AG20443 (cell line): Measurements from ENCODE around the gene TRIM41.

Experiments used
- DNase-seq: peaks from one replicate; pipeline ENCODE4 v3.0.0; 2012; ENCODE audit warnings: low spot score, mixed read lengths

Gene TRIM41

DNA sequence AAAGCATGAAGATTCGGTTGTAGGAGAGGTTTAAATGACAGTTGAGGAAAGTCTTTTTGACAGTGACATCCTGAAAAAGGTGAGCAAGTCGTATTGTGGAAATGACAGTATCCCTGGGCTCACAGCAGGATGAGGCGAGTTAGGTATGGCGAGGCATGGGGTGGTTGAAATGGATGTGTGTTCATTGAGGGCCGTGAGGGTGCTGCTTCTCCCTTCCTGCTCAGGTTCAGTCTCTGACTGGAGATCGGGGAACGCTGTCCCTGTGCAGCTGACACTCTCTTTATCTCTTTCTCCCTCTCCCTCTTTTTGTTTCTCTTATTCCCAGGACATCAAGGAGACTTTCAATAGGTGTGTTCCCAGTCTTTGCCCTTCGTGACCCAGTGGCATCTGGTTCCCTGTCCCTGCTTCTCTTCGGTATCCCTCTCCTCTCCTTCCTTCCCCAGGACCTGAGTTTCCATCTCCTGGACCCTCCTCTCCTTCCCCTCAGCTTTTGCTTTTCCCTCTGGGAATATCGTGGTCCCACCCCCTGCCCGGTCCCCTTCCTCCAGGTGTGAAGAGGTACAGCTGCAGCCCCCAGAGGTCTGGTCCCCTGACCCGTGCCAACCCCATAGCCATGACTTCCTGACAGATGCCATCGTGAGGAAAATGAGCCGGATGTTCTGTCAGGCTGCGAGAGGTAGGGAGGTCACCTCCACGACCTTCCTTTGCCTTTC lies 10.2 kb downstream of the TRIM41 start:
- no peak for DNase-seq

DNA sequence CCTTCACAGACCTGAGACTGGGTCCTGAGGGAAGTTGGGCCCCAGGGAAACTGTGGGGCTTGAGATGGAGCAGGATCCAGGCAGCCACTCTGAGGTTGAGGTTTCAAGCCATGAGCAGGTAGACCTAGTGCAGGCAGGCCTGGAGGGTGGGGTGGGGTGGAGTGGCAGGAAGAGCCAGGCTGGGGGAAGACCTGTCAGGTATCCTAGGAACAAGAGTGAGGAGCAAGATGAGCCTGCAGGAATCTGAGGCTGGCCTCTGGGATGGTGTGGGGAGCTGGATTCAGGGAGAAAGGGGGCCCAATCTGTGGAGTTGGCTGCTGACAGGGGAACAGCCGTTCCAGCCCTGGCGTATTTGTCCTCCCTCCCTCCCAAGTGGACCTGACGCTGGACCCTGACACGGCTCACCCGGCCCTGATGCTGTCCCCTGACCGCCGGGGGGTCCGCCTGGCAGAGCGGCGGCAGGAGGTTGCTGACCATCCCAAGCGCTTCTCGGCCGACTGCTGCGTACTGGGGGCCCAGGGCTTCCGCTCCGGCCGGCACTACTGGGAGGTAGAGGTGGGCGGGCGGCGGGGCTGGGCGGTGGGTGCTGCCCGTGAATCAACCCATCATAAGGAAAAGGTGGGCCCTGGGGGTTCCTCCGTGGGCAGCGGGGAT lies 10.8 kb downstream of the TRIM41 start:
- DNase-seq = no peak

DNA sequence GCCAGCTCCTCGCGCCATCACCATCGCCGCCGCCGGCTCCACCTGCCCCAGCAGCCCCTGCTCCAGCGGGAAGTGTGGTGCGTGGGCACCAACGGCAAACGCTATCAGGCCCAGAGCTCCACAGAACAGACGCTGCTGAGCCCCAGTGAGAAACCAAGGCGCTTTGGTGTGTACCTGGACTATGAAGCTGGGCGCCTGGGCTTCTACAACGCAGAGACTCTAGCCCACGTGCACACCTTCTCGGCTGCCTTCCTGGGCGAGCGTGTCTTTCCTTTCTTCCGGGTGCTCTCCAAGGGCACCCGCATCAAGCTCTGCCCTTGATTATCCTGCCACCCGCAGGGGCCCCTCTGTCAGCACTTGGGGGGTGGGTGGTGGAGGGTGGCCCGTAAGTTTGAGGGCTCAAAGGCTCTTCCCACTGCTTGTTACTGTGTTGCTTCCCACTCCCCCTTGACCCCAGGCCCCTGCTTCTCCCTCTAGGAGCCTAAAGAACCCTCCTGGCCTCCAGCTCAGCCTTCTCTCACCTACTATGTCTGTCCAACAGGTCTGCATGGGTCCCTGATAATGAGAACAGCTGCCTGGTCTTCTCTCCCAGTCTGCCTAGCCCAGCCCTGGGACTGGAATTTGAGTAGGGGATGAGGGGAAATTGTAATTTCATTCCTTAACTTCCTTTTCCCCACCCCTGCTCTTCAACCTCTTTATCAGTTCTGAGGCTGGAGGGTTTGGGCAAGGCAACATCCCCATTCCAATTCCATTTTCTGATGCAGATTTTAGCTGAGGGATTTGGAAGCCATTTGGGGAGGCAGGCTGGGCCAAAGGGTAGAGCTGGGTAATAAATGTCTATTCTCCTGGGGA lies 11.6 kb downstream of the TRIM41 start:
- no peak for DNase-seq

DNA sequence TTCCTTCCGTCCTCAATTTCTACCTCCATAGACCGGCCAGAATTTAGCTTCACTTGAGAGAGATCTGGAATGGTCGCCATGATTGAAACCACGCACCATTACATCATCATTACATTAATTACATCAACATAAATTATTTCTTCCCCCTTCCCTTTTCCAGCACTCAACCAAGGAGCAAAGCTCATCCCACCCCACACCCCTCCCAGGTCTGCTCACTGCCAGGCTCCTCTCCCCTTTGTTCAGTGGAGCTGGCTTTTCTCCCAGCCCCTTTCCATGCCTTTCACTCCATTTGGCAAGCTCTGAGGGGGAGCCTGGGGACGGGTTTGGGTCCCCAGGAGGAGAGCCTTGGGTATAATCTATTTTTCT lies 12.2 kb downstream of the TRIM41 start:
- no peak for DNase-seq

DNA sequence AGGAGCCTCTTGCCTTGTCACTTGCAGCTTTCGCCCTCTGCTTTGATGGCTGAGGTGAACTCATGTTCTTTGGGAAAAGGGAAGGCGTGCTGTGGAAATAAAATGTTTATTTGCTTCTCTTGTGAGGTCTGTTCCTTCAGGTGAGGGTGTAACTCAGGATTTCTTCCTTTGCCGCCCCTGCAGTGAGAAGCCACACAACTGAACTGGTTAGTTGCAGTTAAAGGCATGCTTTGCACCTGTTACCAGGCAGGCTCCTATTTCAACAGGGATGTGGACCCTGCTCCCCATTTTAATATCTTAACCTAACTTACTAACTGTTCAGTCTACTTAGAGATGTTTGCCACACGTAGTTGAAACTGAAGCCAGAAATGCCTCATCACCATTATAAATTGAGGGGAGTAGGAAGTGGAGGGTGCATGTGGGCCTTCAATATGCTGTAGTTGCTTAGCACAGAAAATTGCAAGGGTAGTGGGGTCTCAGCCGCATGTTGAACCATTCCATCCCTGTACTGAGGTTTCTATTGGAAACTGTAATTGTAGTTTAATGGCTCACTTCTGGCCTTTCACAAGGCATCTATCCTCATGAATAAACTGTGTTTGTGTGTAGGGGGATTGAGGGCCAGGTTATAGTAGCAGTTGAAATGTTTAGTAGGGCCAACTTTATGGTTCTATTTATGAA lies 12.7 kb downstream of the TRIM41 start:
- DNase-seq = no peak

DNA sequence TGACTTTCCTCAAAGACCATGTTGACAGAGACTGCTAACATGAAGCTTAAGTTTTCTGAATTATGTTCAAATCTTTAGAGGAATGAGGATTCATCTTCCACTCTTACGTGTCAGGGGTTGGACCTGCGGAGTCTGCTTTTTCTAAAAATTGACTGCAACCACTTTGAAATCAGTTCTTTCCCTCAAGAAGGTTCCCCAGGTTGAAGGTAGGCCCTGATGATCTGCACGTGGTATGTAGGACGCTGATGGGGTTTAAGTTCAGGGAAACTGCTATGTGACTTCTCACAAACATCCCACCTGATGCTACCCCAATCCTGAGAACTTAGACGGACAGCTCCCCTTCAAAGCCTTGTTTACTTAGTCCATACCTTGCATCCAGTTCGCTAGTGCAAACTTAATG lies 13.4 kb downstream of the TRIM41 start:
- DNase-seq = no peak

DNA sequence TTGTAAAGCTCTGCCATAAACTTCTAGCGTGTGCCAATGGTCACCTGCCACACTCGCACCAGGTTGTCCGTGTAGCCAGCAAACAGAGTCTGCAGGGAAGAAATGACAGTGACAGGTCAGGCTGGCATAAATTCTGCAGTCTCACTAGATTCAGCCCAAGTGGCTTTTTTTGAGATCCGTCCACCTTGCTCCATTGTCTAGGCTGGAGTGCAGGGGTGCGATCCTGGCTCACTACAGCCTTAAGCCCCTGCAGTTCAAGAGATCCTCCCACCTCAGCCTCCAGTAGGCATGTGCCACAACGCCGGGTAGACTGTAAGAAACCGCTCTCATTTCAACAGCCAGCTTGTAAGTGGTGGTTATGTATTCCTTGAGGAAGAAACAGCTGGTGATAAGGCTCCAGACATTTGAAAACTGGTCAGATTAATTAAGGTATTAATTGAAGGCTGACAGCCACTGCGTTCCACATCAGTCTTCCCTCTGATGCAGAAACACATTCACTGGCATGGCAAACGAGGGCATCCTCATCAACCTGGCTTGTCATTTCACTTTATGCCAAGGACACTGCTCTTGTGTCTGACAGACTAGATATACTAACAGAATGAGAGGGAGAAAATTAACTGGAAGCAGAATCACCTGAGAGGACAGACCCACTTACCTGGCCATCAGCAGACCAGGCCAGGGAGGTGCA lies 14.0 kb downstream of the TRIM41 start:
- DNase-seq = no peak

DNA sequence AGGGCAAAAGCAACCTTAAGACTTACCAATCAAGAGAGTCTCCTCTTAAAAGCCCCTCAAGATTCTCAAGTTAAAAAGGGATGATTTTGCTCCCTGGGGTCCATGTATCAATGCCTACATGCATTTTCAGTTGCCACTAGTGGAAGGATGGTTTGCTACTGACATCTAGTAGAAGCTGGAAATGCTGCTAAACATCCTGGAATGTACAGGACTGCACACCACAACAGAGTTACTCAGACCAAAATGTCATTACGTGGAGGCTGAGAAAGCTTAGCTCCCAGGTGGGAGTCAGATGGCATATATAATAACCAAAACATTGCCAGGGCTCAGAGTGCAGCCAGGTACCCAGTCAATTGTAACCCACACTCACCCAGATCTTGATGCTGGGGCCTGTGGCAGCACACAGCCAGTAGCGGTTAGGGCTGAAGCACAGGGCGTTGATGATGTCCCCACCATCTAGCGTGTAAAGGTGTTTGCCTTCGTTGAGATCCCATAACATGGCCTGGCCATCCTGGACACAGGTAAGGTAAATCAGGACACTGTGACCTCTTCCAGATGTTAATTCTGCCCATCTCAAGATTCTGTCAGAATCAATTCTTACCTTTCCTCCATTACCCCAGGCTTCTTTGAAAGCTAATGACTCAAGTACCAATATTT lies 14.8 kb downstream of the TRIM41 start:
- DNase-seq = no peak

DNA sequence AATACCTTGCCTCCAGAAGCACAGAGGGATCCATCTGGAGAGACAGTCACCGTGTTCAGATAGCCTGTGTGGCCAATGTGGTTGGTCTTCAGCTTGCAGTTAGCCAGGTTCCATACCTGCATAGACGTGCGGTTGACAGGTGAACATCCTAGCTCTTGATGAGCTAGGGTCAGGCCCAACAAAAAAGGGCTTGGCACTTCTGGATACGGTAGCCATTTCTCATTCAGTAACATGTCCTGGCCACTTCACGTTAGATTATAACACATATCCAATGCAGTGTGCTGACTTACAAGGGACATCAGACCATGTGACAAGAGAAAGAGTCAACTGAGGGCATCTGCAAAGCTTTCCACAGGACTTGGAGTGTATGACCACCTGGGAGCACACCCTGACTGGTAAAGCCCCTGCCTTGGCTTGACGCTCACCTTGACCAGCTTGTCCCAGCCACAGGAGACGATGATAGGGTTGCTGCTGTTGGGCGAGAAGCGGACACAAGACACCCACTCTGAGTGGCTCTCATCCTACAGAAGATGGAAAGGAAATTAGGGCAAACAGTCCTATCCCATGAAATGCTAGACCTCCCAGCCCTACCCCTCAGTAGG lies 16.1 kb downstream of the TRIM41 start:
- no peak for DNase-seq

DNA sequence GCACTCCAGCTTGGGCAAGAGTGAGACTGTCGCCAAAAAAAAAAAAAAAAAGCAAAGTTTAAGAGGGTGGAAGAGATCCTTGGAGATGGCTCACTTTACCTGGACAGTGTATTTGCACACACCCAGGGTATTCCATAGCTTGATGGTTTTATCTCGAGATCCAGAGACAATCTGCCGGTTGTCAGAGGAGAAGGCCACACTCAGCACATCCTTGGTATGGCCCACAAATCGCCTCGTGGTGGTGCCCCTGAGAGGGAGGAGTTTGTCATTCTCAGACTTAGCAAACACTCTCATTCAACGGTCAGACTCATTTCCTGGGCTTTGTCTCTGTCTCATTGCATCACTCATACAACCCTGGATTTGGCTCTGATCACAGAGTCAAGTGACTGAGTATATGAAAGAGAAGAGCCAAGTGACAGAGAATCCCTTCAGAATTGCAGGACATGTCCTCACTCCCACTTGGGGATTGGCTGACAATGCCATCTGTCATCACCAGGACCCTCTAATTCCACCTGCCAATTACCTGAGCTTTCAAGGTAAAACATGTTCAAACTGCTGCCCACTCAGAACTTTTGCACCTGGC lies 18.4 kb downstream of the TRIM41 start:
- peak; percentile 68 for DNase-seq

DNA sequence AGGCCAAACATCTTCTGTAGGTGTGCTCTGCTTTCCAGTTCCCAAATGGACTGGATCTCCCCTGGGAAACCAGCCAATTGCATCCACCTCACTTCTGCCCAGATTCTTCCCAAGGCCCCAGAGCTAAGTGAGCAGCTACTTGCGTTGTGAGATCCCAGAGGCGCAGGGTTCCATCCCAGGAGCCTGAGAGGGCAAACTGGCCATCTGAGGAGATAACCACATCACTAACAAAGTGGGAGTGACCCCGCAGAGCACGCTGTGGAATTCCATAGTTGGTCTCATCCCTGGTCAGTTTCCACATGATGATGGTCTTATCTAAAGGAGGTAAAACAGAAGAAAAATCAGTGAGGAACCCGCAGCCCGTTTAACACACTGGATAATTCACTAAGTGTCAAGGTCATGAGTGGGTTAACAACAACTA lies 19.0 kb downstream of the TRIM41 start:
- DNase-seq = no peak

DNA sequence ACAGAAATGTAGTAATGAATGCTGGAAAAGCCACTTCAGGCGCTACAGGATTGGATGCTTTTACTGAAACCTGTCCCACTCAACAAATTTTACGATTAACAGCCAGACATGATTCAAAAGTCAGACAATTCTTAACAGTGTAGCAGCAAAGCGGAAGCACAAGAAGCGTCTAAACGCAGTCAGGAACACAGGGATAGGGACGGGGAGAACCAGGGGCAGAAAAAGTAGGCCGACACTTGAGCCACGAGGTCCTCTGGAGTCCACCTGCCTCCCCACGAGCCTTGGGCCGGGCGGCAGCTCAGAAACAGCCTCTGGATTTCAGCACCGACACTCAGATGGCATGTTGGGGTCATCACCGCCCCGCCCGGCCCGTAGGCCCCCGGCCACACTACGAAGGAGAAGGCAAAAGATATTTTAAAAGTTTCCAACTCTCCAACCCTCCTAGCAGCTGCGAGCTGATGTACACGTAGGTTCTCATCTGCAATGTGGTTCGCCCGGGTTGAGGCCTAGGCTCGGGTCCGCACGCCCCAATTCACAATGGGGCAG lies 20.0 kb downstream of the TRIM41 start:
- DNase-seq = no peak

DNA sequence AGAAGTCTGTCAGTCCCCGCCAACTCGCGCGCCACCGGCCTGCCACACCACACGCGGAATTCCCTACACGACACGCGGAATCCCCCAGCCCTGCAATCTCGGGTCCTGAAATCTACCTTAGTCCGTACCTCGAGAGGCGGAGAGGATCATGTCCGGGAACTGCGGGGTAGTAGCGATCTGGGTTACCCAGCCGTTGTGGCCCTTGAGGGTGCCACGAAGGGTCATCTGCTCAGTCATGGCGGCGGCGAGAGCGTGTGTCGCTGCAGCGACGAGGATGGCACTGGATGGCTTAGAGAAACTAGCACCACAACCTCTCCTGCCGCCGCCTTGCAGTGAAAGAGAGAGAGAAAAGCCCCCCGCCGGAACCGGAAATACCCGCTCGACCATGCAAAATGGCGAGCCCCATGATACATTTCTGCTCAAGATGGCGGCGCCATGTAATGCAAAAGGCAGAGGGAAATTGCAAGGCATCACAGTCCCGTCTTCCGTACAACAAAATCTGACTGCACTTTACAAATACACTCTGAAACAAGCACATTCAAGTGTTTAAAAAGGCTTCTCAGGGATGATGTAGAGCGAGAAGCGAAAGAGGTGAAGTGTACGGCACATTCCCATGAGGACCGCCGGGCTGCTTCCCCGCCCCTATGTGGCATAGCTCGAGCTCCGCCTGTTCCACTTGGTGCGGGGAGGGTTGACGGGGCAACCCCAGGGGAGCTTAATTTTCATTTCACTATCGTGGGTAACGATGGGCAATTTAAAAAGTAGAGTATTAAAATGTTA lies 20.7 kb downstream of the TRIM41 start, which contains the start of gene RACK1:
Gene RACK1 (minus strand): TSS at position 343 of the 780 bp plus-strand sequence. CDS start 106 bp downstream, at position 237.
- peak; percentile 87 for DNase-seq

DNA sequence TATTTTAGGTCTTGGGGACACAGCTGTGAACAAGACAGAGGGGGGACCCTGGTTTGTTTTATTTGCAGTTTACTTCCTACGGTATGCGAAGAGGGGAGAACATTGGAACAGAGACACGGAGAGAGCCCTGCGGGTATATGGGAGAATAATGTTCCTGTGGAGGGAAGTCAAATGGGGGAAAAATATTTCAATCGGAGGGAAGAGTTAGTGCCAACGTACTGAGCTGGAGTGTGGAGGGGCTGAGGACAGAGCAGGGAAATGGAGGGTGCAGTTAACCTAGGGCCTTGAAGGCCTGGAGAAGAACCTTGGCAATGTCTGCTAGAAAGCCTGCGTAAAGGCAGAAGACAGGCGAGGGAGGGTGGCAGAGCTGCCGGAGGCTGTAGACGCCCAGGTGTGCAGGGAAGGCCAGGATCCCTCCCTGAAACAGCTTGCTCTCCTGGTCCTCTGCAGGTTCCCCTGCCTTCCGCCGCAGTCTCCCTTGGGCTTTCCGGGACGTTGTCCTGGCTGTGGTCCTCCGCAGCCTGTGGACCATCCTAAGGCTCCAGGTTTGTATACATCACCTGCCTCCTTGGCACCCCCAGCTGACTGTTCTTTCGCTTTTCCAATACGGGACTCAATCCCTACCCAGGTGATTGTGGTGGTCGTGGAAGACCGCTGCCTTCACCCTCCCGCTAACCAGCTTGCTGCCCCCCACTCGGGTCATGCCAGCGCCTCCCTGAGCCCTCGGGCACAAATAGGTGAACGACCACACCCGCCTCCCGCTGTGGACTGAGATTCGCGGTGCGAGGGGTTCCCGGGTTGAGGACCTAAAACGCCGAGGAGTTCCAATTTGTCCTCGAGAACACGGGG lies 22.6 kb downstream of the TRIM41 start:
- DNase-seq = no peak

DNA sequence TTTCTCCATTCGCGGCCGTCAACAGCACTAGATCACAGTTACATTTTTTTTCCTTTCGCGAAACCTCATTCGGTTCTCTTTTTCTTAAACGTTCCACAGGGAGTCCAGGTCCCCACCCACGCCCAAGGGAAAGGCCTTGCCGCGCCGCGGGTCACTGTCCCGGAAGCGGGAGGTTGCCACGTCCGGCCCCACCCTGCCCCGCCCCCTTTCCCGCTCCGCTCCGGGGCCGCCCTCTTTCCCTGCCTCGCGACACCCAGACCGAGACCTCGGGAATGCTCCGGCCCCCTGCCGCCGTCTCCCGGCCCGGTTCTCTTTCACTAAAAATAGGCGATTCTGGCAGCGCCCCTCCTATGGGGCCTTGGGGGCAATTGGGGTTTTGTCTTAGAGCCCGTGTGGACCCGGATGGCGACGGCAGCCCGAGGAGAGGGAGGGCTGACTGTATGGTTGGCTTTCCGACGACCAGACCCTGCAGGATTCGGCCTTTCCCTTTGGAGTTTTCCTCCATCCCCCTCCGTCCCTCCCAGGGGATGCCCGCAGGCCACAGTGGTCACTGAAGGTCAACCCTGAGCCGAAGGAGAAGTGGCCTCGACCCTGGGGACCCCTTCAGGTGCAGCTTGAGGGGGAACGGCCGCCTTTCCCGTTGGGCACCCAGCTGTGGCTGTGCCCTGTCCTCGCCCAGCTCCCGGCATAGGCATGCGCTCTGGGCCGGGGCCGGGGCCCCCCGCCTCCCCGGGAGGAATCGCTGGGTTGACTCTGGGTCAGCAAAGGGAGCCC lies 23.4 kb downstream of the TRIM41 start:
- DNase-seq = peak; percentile 96

DNA sequence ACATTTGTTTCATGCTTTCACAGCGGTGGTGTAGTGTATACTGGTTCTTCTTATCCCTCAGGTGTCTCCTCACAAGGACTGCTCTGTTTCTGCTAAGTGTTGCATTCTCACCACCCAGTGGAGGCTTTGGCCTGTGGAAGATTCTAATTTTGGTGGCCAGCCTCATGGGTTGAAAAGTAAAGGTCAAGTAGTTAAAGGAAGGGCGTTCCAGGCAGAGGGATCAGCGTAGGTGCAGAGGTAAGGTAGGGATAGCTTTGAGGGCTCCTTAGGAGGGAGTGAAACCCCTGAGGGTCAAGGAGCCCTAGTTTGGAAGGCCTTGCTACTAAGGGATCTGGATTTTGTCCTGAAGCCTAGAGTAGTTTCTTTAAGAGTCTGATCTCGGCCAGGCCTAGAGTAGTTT lies 25.2 kb downstream of the TRIM41 start:
- no peak for DNase-seq

DNA sequence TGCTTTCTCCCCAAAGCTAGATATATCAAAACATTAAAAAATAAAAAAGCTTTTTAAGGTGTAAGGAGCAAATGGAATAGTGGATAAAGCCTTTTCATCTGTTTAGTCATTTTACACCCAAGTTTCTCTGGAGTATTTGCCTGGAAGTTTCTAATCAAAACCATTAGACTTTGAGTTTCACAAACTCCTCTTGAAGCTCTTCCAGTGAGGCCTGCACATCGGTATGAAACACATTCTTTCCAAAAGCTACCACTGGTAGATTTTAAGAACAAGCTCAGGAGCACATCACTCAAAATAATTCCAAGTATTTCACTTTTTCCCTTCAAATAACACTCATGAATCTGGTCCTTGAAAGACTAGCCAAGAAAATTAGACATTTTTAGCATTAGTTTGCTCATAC lies 32.2 kb downstream of the TRIM41 start:
- DNase-seq = no peak
